Femur (tissue), 1 donor: ENCODE measurements around the gene THUMPD1.
"Not testable (repeated sequence)": the region's sequence is repeated elsewhere in the genome, so short reads cannot be mapped to it uniquely, and the experiment has no call there.

ENCODE experiments used
- DNase-seq: peaks from one replicate; pipeline ENCODE4 v3.0.0-alpha.2; 2017

THUMPD1 gene, protein sequence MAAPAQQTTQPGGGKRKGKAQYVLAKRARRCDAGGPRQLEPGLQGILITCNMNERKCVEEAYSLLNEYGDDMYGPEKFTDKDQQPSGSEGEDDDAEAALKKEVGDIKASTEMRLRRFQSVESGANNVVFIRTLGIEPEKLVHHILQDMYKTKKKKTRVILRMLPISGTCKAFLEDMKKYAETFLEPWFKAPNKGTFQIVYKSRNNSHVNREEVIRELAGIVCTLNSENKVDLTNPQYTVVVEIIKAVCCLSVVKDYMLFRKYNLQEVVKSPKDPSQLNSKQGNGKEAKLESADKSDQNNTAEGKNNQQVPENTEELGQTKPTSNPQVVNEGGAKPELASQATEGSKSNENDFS

GRCh38 chr16:20741554-20742285 is at the start of gene THUMPD1:
TSS of gene THUMPD1 (minus strand) at chr16:20741818. CDS start at chr16:20741739, 79 bp downstream.
- DNase-seq = peak; percentile 97

GRCh38 chr16:20789130-20789529 is 47.5 kb upstream of the THUMPD1 start:
- DNase-seq = no peak

DNA sequence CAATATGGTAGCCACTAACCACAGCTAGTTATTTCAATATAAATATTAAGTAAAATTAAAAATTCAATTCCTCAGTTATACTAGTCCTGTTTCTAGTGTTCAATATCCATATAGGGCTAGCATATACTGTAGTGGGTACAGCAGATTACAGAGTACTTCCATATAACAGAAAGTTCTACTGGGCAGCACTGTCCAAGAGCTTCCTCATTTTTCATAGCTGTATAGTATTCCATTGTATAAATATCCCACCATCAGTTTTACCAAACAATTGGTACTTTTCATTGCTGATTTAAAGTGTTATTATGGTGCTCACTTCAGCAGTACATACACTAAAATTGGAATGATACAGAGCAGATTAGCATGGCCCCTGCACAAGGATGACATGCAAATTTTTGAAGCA is 42.6 kb upstream of the THUMPD1 start:
- DNase-seq = no peak

DNA sequence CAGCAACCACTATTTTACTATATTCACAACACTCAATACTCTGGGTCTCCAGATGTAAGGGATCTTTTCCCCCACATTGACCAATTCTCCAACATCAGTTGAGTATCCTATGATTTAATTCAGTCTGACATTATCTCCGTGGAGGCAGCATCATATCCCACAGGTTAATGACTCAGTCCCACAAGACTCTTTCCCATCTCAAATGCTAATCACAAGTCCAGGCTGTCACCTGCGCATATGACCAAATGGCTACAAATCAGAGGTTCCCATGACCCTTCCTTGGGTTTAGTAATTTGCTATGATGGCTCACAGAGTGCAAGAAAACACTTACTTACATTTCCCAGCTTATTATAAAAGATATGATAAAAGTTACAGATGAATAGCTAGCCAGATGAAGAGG is 40.9 kb upstream of the THUMPD1 start:
- no peak for DNase-seq

GRCh38 chr16:20781697-20782096 is 40.1 kb upstream of the THUMPD1 start:
- no peak for DNase-seq

GRCh38 chr16:20774703-20775362 is 33.2 kb upstream of the THUMPD1 start:
- peak; percentile 37 for DNase-seq

GRCh38 chr16:20773679-20774078 is 32.1 kb upstream of the THUMPD1 start:
- no peak for DNase-seq

GRCh38 chr16:20768818-20769217 is 27.2 kb upstream of the THUMPD1 start:
- no peak for DNase-seq

DNA sequence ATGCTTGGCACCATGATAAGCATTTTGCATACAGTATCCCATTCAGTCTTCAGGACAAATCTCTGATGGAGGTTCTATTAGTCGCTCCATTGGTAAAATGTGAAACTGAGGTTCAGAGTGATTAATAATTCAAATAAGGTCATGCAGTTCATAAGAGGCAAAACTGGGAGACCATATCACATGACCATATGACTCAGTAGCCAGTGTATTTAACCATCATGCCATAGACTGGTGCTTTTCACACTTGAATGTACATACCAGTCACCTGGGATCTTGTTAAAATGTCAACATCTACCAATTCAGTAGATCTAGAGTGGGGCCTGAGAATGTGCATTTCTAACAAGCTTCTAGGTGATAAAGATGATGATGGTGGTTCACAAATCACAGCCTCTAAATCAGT is 26.5 kb upstream of the THUMPD1 start:
- no peak for DNase-seq

DNA sequence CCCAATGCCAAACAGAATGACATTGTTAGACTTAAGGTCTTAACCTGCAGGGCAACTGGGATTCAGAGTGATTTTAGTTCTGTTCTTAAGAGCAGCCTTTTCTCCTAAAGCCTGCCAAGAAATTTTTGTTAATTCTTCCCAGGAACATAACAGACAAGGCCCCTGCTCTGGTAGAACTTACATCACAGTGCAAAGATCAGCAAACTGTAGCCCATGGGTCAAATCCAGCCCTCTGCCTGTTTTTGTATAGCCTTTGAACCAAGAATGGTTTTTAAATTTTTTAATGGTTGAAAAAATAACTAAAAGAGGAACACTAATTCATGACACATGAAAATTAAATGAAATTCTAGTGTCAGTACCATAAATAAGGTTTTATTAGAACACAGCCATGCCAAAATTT is 26.0 kb upstream of the THUMPD1 start:
- no peak for DNase-seq

GRCh38 chr16:20766294-20766693 is 24.7 kb upstream of the THUMPD1 start:
- no peak for DNase-seq

GRCh38 chr16:20765732-20766131 is 24.1 kb upstream of the THUMPD1 start:
- no peak for DNase-seq

GRCh38 chr16:20764448-20764847 is 22.8 kb upstream of the THUMPD1 start:
- DNase-seq = not testable (repeated sequence)

DNA sequence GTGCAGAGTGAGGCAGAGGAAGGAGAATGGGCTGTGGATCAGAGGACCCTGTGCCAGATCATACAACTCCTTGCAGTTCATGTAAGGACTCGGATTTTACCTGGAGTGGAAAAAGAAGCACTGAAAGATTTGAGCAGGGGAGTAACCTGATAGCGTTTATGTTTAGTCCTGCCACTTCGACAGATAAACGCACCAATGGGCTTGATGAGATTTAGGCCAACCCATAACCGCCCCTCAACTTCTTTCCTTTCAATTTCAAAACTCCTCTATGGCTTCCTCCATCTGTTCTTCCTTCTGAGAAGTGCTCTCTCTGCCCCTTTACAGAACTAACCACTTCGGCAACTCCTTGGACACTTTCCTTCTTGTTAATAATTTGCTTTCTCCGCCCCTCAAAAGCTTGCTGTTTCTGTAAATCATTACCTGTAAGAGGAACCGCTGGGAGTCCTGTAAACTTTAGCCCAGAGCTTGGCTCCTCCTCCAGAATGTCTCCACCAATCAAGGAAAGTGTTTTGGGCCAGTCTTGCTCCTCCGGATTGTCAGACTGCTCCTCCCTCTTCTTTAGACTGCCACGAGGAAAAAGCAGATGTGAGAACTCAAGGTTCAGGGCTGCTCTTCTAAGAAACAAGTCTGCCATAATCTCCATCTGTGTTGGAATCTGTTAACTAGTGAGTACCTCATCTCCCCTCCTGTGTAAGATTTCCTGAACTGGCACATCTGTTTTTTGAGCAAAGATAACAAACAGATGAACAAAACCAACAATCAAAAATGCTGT is 22.0 kb upstream of the THUMPD1 start, which contains the start of gene ACSM3:
ACSM3 (plus strand) TSS at position 554 of the 772 bp plus-strand sequence. CDS start 6,021 bp downstream, outside the sequence.
- DNase-seq = peak; percentile 76

DNA sequence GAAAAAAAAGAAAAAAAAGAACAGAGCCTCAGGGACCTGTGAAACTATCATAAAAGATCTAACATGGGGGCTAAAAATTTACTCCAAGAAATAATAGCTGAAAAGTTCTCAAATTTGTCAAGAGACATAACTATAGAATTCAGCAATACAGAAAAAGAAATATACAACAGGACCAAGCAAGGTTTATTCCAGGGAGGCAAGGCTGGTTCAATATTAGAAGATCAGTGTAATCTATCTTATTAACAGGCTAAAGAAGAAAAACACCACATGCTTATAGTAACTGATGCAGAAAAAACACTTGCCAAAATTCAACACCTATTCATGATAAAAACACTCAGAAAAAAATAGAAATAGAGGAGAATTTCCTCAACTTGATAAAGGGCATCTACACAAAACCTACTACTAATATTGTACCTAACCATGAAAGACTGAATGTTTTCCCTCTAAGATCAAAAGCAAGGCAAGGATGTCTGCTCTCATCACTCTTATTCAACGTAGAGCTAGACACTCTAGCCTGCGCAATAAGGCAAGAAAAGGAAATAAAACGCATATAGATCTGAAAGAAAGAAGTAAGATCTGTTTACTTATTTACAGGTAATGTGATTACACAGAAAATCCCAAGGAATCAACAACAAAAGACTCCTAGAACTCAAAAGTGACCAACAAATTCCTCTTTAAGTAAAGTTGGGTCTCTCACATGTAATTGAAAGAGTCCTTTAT is 20.9 kb upstream of the THUMPD1 start:
- DNase-seq = no peak

- DNase-seq = no peak
Observed at GRCh38 chr16:20761175-20761574, 19.6 kb upstream of the THUMPD1 start.

DNA sequence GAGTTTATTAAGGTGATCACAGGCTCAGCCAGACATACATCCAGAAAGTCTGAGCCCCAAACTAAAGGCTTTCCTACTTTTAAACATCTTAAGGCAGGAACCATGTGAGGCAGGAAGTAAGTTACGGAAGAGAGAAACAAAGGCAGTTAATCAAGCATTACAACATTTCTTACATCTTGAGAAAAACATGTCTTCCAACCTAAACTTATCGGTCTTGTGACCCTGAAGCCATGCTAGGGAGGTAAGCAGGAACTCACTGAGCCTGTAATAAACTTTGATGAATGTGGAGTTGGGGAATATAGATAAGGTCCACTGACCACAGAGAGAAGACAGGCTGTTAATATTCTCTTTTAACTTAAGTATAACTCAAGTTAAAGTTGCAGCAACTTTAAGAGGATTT is 18.7 kb upstream of the THUMPD1 start:
- no peak for DNase-seq

GRCh38 chr16:20755799-20756198 is 14.2 kb upstream of the THUMPD1 start:
- not testable (repeated sequence) for DNase-seq

- DNase-seq = no peak
Observed at GRCh38 chr16:20755238-20755637, 13.6 kb upstream of the THUMPD1 start.

GRCh38 chr16:20753727-20754126 is 12.1 kb upstream of the THUMPD1 start:
- DNase-seq = no peak

DNA sequence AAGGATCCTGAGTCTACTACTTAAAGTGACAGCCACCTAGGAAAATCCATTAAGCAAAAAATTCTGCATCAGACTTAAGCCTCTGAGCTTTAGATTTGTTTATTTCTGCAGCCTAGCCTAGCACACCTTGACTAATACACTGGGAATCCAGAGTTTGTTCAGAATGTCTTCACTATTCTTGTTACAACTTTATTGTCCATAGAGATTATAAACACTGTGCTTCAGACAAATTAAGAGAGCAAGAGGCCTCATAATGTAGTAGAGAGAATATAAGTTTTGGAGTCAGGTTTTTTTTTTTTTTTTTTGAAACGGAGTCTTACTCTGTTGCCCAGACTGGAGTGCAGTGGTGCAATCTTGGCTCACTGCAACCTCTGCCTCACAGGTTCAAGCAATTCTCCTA is 8.9 kb upstream of the THUMPD1 start:
- no peak for DNase-seq

DNA sequence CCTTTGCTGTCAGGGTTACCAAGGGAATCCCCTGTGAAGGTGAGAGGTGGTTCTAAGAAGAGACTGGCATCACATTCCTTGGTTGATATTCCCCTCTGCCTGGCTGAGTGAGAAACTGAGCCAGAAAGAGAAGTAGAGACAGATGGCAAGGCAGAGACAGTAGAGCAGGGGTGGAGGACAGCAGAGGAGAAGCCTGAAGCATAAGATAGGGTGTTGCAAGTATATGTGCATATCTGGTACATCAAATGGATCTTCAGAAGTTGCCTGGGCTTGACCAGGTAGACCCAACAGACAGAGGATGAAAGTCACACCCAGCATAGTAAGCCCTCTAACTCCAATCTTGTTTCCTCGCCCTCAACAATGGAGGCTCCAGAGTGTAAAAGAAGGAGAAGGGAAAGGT is 7.9 kb upstream of the THUMPD1 start:
- DNase-seq = no peak
